AG04449 (cell line): ENCODE measurements around the gene RAD51B.

Source experiments
- CTCF ChIA-PET: fragments of 350-600 bp; formaldehyde crosslinking; extraction: SDS; loops from one replicate; lab custom pipeline; 2021; ENCODE audit warnings: antibody characterized with exemption; lab: Yijun Ruan, JAX
- POLR2A ChIA-PET: fragments of 400-600, 350-600 bp; formaldehyde crosslinking; extraction: SDS; loops from one replicate; lab custom pipeline; 2020; ENCODE audit warnings: antibody characterized with exemption, inconsistent platforms; lab: Yijun Ruan, JAX
- DNase-seq: peaks from one replicate; pipeline ENCODE4 v3.0.0-alpha.2; 2010; ENCODE audit warnings: low read depth, low spot score
- H3K4me3 ChIP-seq: 2 replicates; pipeline ENCODE4 v1.5.1; 2011; ENCODE audit warnings: low read depth, mild to moderate bottlenecking, control low read depth, low read length
- CTCF ChIP-seq: IDR thresholded peaks from one replicate; pipeline ENCODE4 v1.5.1; 2011; ENCODE audit warnings: mild to moderate bottlenecking, moderate library complexity, low read length, control low read depth, inconsistent platforms; ENCODE audit not compliant: insufficient read depth; ENCODE audit errors: missing control alignments

Gene RAD51B

GRCh38 chr14:68359837-68360552, 540.4 kb downstream of the RAD51B start:
- H3K4me3 ChIP-seq, result no peak overlapping the region
- no peak for DNase-seq
- no peak for TF ChIP-seq CTCF
- CTCF ChIA-PET, result no interaction called here
- POLR2A ChIA-PET, result interaction anchor here (0.7 kb wide), 1 partner anchor 422 kb away, joined by 3 read pairs; no protein-coding TSS in a partner anchor

GRCh38 chr14:68361231-68361630, 541.7 kb downstream of the RAD51B start:
- CTCF ChIA-PET, result interaction anchor here (1.1 to 1.3 kb wide), 2 partner anchors 16 to 21 kb away, joined by 4 read pairs; no protein-coding TSS in a partner anchor
- H3K4me3 ChIP-seq, result no peak overlapping the region
- POLR2A ChIA-PET, result interaction anchor here (1.6 kb wide), 1 partner anchor 11 kb away, joined by 3 read pairs; no protein-coding TSS in a partner anchor
- DNase-seq, result no peak
- no peak for TF ChIP-seq CTCF

GRCh38 chr14:68362846-68363245, 543.3 kb downstream of the RAD51B start:
- ChIA-PET POLR2A (interaction anchor here (0.6 to 0.8 kb wide), 2 partner anchors 14 to 430 kb away, joined by 3 read pairs; no protein-coding TSS in a partner anchor), CTCF (interaction anchor here (1.2 kb wide), 1 partner anchor 66 kb away, joined by 3 read pairs; no protein-coding TSS in a partner anchor)
- H3K4me3 ChIP-seq, result no peak overlapping the region
- no peak for TF ChIP-seq CTCF
- no peak for DNase-seq

GRCh38 chr14:68363466-68363842, 543.9 kb downstream of the RAD51B start:
- POLR2A ChIA-PET, result no interaction called here
- CTCF ChIA-PET, result no interaction called here
- H3K4me3 ChIP-seq, result no peak overlapping the region
- no peak for DNase-seq
- no peak for TF ChIP-seq CTCF

GRCh38 chr14:68363843-68364767, 544.5 kb downstream of the RAD51B start:
- no peak overlapping the region for H3K4me3 ChIP-seq
- ChIA-PET POLR2A (interaction anchor here (0.9 kb wide), 2 partner anchors 17 to 425 kb away, joined by 3 to 4 read pairs; no protein-coding TSS in a partner anchor), CTCF (no interaction called here)
- DNase-seq, result no peak
- no peak for TF ChIP-seq CTCF

- no peak overlapping the region for H3K4me3 ChIP-seq
- no peak for TF ChIP-seq CTCF
- DNase-seq, result no peak
- ChIA-PET CTCF (no interaction called here), POLR2A (interaction anchor here (0.9 to 1.0 kb wide), 3 partner anchors 15 to 425 kb away, joined by 3 to 4 read pairs (median 3); no protein-coding TSS in a partner anchor)
These were observed 545.2 kb downstream of the RAD51B start for GRCh38 chr14:68364792-68365192.
